ENCODE measurements around the gene RAD51B. TPM values are rescaled to one million over a fixed set of nuclear protein-coding genes. Genes with fewer than 3 reads are reported as not detected.

Gene RAD51B
- total and polyA plus RNA-seq, 9 donors: 21.6 to 70.1 (median 35.1) TPM

- H3K27ac ChIP-seq: peak overlapping the region; percentile 70 to 80
- intact Hi-C loops (cut with DNase I): no loop called here
Measured at GRCh38 chr14:68607867-68608573, 788.4 kb downstream of the RAD51B start.

GRCh38 chr14:68608574-68608962, 789.0 kb downstream of the RAD51B start:
- Histone ChIP-seq H3K4me1 (ENCODE audit: insufficient read depth) (peaks cover 34% of the 10 kb centered on the region), H3K4me3 (no peak overlapping the region), H3K9me3 (no peaks in the 10 kb centered on the region), H3K36me3 (no peaks in the 10 kb centered on the region), H3K27me3 (no peaks in the 10 kb centered on the region), H3K27ac (peak overlapping the region; percentile 70 to 80)
- intact Hi-C loops (cut with DNase I): no loop called here
- peak in 1 of 5 donors; percentile 21 for DNase-seq
- WGBS, 3 donors: 91 to 93% (median 92%) methylated on average over 4 of the region's 4 CpGs
- no peak for TF ChIP-seq POLR2A (IDR thresholded peaks at IDR 0.05)
- no peak for TF ChIP-seq EP300 (IDR thresholded peaks at IDR 0.05)
- no peak for TF ChIP-seq CTCF (IDR thresholded peaks at IDR 0.05)

More at GRCh38 chr14:68607867-68608573, 788.4 kb downstream of the RAD51B start:
- Histone ChIP-seq H3K4me1 (ENCODE audit: insufficient read depth) (peaks cover 34% of the 10 kb centered on the region), H3K27me3 (no peaks in the 10 kb centered on the region), H3K4me3 (no peak overlapping the region), H3K36me3 (no peaks in the 10 kb centered on the region), H3K9me3 (no peaks in the 10 kb centered on the region)
- no peak for TF ChIP-seq EP300 (IDR thresholded peaks at IDR 0.05)
- no peak for TF ChIP-seq CTCF (IDR thresholded peaks at IDR 0.05)
- no peak for TF ChIP-seq POLR2A (IDR thresholded peaks at IDR 0.05)
- WGBS, 3 donors: 66 to 75% (median 71%) methylated on average over 14 of the region's 14 CpGs
- DNase-seq: peak in 1 of 5 donors; percentile 17

- DNase-seq: no peak
- intact Hi-C loops (cut with DNase I): no loop called here
- 96 to 98% (median 98%) methylated on average over 7 of the region's 7 CpGs for WGBS, 3 donors
- Histone ChIP-seq H3K4me3 (no peak overlapping the region), H3K9me3 (no peaks in the 10 kb centered on the region), H3K27ac (peak overlapping the region in 1 of 2 donors; percentile 70), H3K4me1 (ENCODE audit: insufficient read depth) (peaks cover 34% of the 10 kb centered on the region), H3K36me3 (no peaks in the 10 kb centered on the region), H3K27me3 (no peaks in the 10 kb centered on the region)
- no peak for TF ChIP-seq CTCF (IDR thresholded peaks at IDR 0.05)
Measured at GRCh38 chr14:68609012-68609411, 789.4 kb downstream of the RAD51B start.

- Histone ChIP-seq H3K27me3 (no peaks in the 10 kb centered on the region), H3K27ac (no peak overlapping the region), H3K9me3 (no peaks in the 10 kb centered on the region), H3K4me1 (ENCODE audit: insufficient read depth) (peaks cover 34% of the 10 kb centered on the region), H3K36me3 (no peaks in the 10 kb centered on the region), H3K4me3 (no peak overlapping the region)
- intact Hi-C loops (cut with DNase I): no loop called here
- TF ChIP-seq EP300 (IDR thresholded peaks at IDR 0.05) (no peak), POLR2A (IDR thresholded peaks at IDR 0.05) (no peak), CTCF (IDR thresholded peaks at IDR 0.05) (no peak)
- peak in 1 of 5 donors; percentile 18 for DNase-seq
- 65 to 92% (median 91%) methylated on average over 8 of the region's 8 CpGs for WGBS, 3 donors
Measured at GRCh38 chr14:68610251-68610793, 790.7 kb downstream of the RAD51B start.

Data from ovary (tissue), 9 donors.